ENCODE data around the gene ZFP36L2. TPM values are rescaled to one million over a fixed set of nuclear protein-coding genes. Genes with fewer than 3 reads are reported as not detected.

ZFP36L2 gene
- total RNA-seq, 1 experiment from 2014 or later, result 105 TPM

DNA sequence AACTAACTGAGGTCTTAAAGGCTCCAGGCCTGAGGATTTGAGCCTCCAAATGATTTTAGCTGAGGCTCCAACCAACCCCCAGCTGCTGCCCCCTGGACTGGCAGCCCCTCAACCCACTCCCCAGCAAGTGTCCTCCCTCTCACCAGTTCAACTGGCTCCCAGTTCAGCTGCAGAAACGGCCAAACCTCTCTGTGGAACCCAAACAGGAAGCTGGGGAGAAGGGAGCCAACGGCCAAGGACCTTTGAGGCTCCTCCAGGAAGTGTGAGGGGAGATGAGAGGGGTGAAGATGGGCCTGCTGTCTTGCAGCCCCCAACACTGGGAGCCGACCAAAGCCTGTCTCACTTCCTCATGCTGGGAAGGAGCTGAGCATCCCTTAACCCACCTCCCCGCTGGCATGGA lies 24.9 kb downstream of the ZFP36L2 start:
- H3K4me1 Mint-ChIP-seq, result peaks cover 17 to 28% of the 10 kb centered on the region in 2 experiments
- Histone ChIP-seq H3K4me1 (ENCODE audit: insufficient read depth, low read length) (no peaks in the 10 kb centered on the region; the same call in 1 of the 2 replicates), H3K23me2 (ENCODE audit: insufficient read length, low read depth, low read length, poor library complexity, severe bottlenecking) (no peaks in the 10 kb centered on the region), H3K9me3 (ENCODE audit: control insufficient read depth, low read depth, low read length) (no peaks in the 10 kb centered on the region), H2BK120ac (ENCODE audit: low read depth, low read length, poor library complexity, severe bottlenecking) (no peak overlapping the region), H3K18ac (ENCODE audit: insufficient read length, low read depth, low read length) (no peak overlapping the region), H4K8ac (replicated peaks; ENCODE audit: insufficient read length, low read depth, low read length) (no peak overlapping the region), H3K4me2 (ENCODE audit: insufficient read depth, insufficient read length, low read length) (no peak overlapping the region), H3K56ac (ENCODE audit: insufficient read length, low read depth, low read length) (no peak overlapping the region), H3T11ph (ENCODE audit: low read length) (no peak overlapping the region), H3K27ac (ENCODE audit: insufficient read length, low read depth, low read length) (no peak overlapping the region), H4K20me1 (ENCODE audit: control insufficient read depth, insufficient read depth, insufficient read length) (no peaks in the 10 kb centered on the region), H3K79me2 (ENCODE audit: insufficient read depth, low read length) (no peaks in the 10 kb centered on the region), H4K5ac (ENCODE audit: insufficient read length, low read depth, low read length) (no peak overlapping the region), H2BK12ac (ENCODE audit: insufficient read length, low read depth, low read length) (no peak overlapping the region), H2AK5ac (ENCODE audit: insufficient read length, low read length) (no peak overlapping the region), H2BK5ac (ENCODE audit: insufficient read length, low read length) (no peak overlapping the region), H2BK15ac (ENCODE audit: low read depth, low read length) (no peak overlapping the region), H3K79me1 (ENCODE audit: insufficient read depth, low read depth, low read length, poor library complexity, severe bottlenecking) (no peaks in the 10 kb centered on the region), H3K9ac (ENCODE audit: extremely low read depth, insufficient read length, low read length) (no peak overlapping the region), H3K23ac (ENCODE audit: insufficient read length, low read depth, low read length) (no peak overlapping the region), H2AFZ (ENCODE audit: low read length) (no peak overlapping the region), H3K14ac (ENCODE audit: insufficient read depth, low read length) (no peak overlapping the region), H3K27me3 (ENCODE audit: insufficient read depth, low read length) (no peaks in the 10 kb centered on the region), H3K4ac (ENCODE audit: low read depth, low read length) (no peak overlapping the region), H2BK20ac (ENCODE audit: low read depth, low read length, poor library complexity, severe bottlenecking) (no peak overlapping the region), H4K91ac (ENCODE audit: insufficient read length, low read depth, low read length) (no peak overlapping the region)
- TF ChIP-seq, protein P1, sequence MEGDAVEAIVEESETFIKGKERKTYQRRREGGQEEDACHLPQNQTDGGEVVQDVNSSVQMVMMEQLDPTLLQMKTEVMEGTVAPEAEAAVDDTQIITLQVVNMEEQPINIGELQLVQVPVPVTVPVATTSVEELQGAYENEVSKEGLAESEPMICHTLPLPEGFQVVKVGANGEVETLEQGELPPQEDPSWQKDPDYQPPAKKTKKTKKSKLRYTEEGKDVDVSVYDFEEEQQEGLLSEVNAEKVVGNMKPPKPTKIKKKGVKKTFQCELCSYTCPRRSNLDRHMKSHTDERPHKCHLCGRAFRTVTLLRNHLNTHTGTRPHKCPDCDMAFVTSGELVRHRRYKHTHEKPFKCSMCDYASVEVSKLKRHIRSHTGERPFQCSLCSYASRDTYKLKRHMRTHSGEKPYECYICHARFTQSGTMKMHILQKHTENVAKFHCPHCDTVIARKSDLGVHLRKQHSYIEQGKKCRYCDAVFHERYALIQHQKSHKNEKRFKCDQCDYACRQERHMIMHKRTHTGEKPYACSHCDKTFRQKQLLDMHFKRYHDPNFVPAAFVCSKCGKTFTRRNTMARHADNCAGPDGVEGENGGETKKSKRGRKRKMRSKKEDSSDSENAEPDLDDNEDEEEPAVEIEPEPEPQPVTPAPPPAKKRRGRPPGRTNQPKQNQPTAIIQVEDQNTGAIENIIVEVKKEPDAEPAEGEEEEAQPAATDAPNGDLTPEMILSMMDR (conservative IDR thresholded peaks at IDR 0.05), result no peak
- no peaks in the 10 kb centered on the region for H3K9me3 Mint-ChIP-seq
- WGBS (ENCODE audit: extremely low coverage, insufficient read length, low lambda C conversion rate), result no CpG with 5 or more reads among the region's 4 CpGs
- H3K36me3 Mint-ChIP-seq (ENCODE audit: insufficient read depth in 1 of 3, low read depth in 3 of 3), result no peaks in the 10 kb centered on the region; a peak in 1 of 7 replicates
- H3K27me3 Mint-ChIP-seq (ENCODE audit: low read depth), result no peaks in the 10 kb centered on the region
- DNase-seq, result no peak
- H3K27ac Mint-ChIP-seq, result no peak overlapping the region
- no peak overlapping the region for H3K4me3 Mint-ChIP-seq
